Upper lobe of right lung (tissue), 1 donor: ENCODE results near the gene NKX2-3. TPM values are rescaled to one million over a fixed set of nuclear protein-coding genes. Genes with fewer than 3 reads are reported as not detected.
A peak's percentile ranks its signal among the peaks of the same experiment; 100 is the strongest.

Experiments
- ATAC-seq: fragments of 200-7000 bp; cut with Tn5 transposase; one replicate; pipeline ENCODE4 v1.9.1; 2020; ENCODE audit warnings: mild to moderate bottlenecking, moderate library complexity
- DNase-seq: peaks from one replicate; pipeline ENCODE4 v3.0.0-alpha.2; 2020
- H3K27ac ChIP-seq: fragments of 200-600 bp; one replicate; pipeline ENCODE4 v1.8.0; 2022
- H3K27me3 ChIP-seq: fragments of 200-600 bp; one replicate; pipeline ENCODE4 v1.8.0; 2022; ENCODE audit warnings: mild to moderate bottlenecking
- H3K36me3 ChIP-seq: fragments of 200-600 bp; one replicate; pipeline ENCODE4 v1.8.0; 2022
- H3K4me1 ChIP-seq: fragments of 200-600 bp; one replicate; pipeline ENCODE4 v1.8.0; 2022
- H3K4me3 ChIP-seq: fragments of 200-600 bp; one replicate; pipeline ENCODE4 v1.8.0; 2022; ENCODE audit warnings: mild to moderate bottlenecking
- H3K9me3 ChIP-seq: fragments of 200-600 bp; one replicate; pipeline ENCODE4 v1.8.0; 2022
- CTCF ChIP-seq: fragments of 200-600 bp; IDR thresholded peaks from one replicate; pipeline ENCODE4 v1.8.0; 2022; ENCODE audit warnings: antibody characterized with exemption
- intact Hi-C: fragments of 100-400 bp; cut with DNase I; formaldehyde crosslinking; loops from one replicate; pipeline ENCODE4 v1.11.0; 2022
- total RNA-seq: library from RNA; stranded (reverse); fragmentation: NEBNext Ultra II Directional; extraction: Animal tissue kit (Norgen Biotek cat#: 25700); gene quantifications from one replicate; pipeline ENCODE4 v1.2.1, GENCODE V29; 2021
- donor health status: DM: no; HTN: yes; CAD: no; lungs with severe emphysema.

NKX2-3 gene
- total RNA-seq, 1 donor from 2014 or later: 0.26 TPM

GRCh38 chr10:99571816-99572215 is 39.1 kb downstream of the NKX2-3 start:
- TF ChIP-seq CTCF: no peak
- Histone ChIP-seq H3K4me3 (no peak overlapping the region), H3K36me3 (no peaks in the 10 kb centered on the region), H3K9me3 (no peaks in the 10 kb centered on the region), H3K4me1 (no peaks in the 10 kb centered on the region), H3K27me3 (peaks cover 24% of the 10 kb centered on the region), H3K27ac (no peak overlapping the region)
- ATAC-seq: no peak
- intact Hi-C loops: no loop called here
- no peak for DNase-seq

- intact Hi-C loops: no loop called here
- Histone ChIP-seq H3K4me1 (no peaks in the 10 kb centered on the region), H3K27me3 (peaks cover 16% of the 10 kb centered on the region), H3K27ac (no peak overlapping the region), H3K9me3 (no peaks in the 10 kb centered on the region), H3K4me3 (no peak overlapping the region), H3K36me3 (no peaks in the 10 kb centered on the region)
- TF ChIP-seq CTCF: no peak
- no peak for ATAC-seq
- no peak for DNase-seq
These were observed 41.0 kb downstream of the NKX2-3 start for GRCh38 chr10:99573790-99574189.

- H3K9me3 ChIP-seq: no peaks in the 10 kb centered on the region
- TF ChIP-seq CTCF: no peak
- H3K27me3 ChIP-seq: no peaks in the 10 kb centered on the region
- H3K4me1 ChIP-seq: no peaks in the 10 kb centered on the region
- DNase-seq: no peak
- no peak overlapping the region for H3K4me3 ChIP-seq
- intact Hi-C loops: no loop called here
- no peaks in the 10 kb centered on the region for H3K36me3 ChIP-seq
- H3K27ac ChIP-seq: no peak overlapping the region
- ATAC-seq: no peak
These were observed 47.2 kb downstream of the NKX2-3 start for GRCh38 chr10:99579971-99580370.

GRCh38 chr10:99582255-99582770 is 49.6 kb downstream of the NKX2-3 start:
- Histone ChIP-seq H3K36me3 (no peaks in the 10 kb centered on the region), H3K9me3 (no peaks in the 10 kb centered on the region), H3K4me1 (no peaks in the 10 kb centered on the region), H3K27ac (no peak overlapping the region), H3K27me3 (peaks cover 5% of the 10 kb centered on the region), H3K4me3 (no peak overlapping the region)
- no peak for DNase-seq
- no peak for ATAC-seq
- no peak for TF ChIP-seq CTCF
- intact Hi-C loops: no loop called here

- H3K36me3 ChIP-seq: no peaks in the 10 kb centered on the region
- no peak for TF ChIP-seq CTCF
- ATAC-seq (peak; percentile 27), DNase-seq (no peak)
- peaks cover 6% of the 10 kb centered on the region for H3K27me3 ChIP-seq
- H3K4me3 ChIP-seq: no peak overlapping the region
- H3K4me1 ChIP-seq: no peaks in the 10 kb centered on the region
- intact Hi-C loops: no loop called here
- H3K9me3 ChIP-seq: no peaks in the 10 kb centered on the region
- no peak overlapping the region for H3K27ac ChIP-seq
These were observed 50.9 kb downstream of the NKX2-3 start for GRCh38 chr10:99583687-99584086.

Other genes with a start within 250 kb of the NKX2-3 start
- 0.69 TPM for gene CNNM1, start 203.6 kb upstream of the NKX2-3 start, total RNA-seq
- gene GOT1, start 102.3 kb upstream of the NKX2-3 start, total RNA-seq: 25.0 TPM
- gene SLC25A28, start 87.5 kb downstream of the NKX2-3 start, total RNA-seq: 47.4 TPM
- gene ENTPD7, start 126.6 kb downstream of the NKX2-3 start, total RNA-seq: 7.9 TPM
- gene COX15, start 199.2 kb downstream of the NKX2-3 start, total RNA-seq: 32.2 TPM
- gene CUTC, start 199.3 kb downstream of the NKX2-3 start, total RNA-seq: 15.8 TPM
- 1.1 TPM for gene ABCC2, start 249.7 kb downstream of the NKX2-3 start, total RNA-seq